Right lobe of liver (tissue), 4 donors: ENCODE data around the gene ZC3H12D.

Experiments used
- CTCF ChIP-seq, 4 donors: fragments of 200-600 bp in 3 of 4; fragments of 450-650 bp in 1 of 4; IDR thresholded peaks; one replicate each; pipeline versions ENCODE4 v1.5.1 to v1.8.0; 2016 to 2022; ENCODE audit warnings: antibody characterized with exemption in 4 of 4, mild to moderate bottlenecking in 2 of 4
- POLR2A ChIP-seq: fragments of 450-650 bp; IDR thresholded peaks from one replicate; pipeline ENCODE4 v1.6.1; 2017; ENCODE audit warnings: antibody characterized with exemption, mild to moderate bottlenecking
- donor health status: DM: no; HTN: no; CAD: no.
- donor health status: DM: no; HTN: no; CAD: no.
- donor health status: DM: no; HTN: yes; CAD: no.

- no peak for TF ChIP-seq CTCF (IDR thresholded peaks at IDR 0.05)
- no peak for TF ChIP-seq POLR2A
These were observed 48.2 kb downstream of the ZC3H12D start for GRCh38 chr6:149436647-149437046.
